A673 (cell line): Measurements from ENCODE around the gene RAD51. TPM values are rescaled to one million over a fixed set of nuclear protein-coding genes. Genes with fewer than 3 reads are reported as not detected.

Experiments used
- BruUV-seq: library from RNA; stranded (reverse); fragments of 400-500 nt; replicated peaks from 2 replicates; lab custom pipeline; 2021; lab: Mats Ljungman, UMichigan
- CTCF ChIA-PET: fragments of 300-600 bp; sonication (Branson Sonifier 250); formaldehyde crosslinking; loops from one replicate; lab custom pipeline; 2022; ENCODE audit warnings: antibody characterized with exemption; lab: Charles Lee
- POLR2A ChIA-PET: fragments of 300-600 bp; sonication (Branson Sonifier 250); formaldehyde crosslinking; loops from one replicate; lab custom pipeline; 2022; ENCODE audit warnings: antibody characterized with exemption; ENCODE audit not compliant: low non-redundant PET; lab: Charles Lee
- DNase-seq: peaks from one replicate; pipeline ENCODE4 v3.0.0-alpha.2; 2015; ENCODE audit warnings: low spot score
- H3K27ac ChIP-seq: fragments of 200-600 bp; sonication (generic); 2 replicates; pipeline ENCODE4 v1.5.1; 2016; ENCODE audit warnings: mixed run types, low read depth, mild to moderate bottlenecking, mixed read lengths, antibody characterized with exemption, low read length; ENCODE audit not compliant: poor library complexity, severe bottlenecking
- H3K27me3 ChIP-seq: fragments of 200-600 bp; sonication (generic); replicated peaks from 2 replicates; pipeline ENCODE4 v1.6.1; 2017; ENCODE audit warnings: mixed run types, low read depth, mild to moderate bottlenecking, mixed read lengths, antibody characterized with exemption, low read length; ENCODE audit not compliant: insufficient read depth, poor library complexity
- H3K36me3 ChIP-seq: fragments of 200-600 bp; sonication (generic); 2 replicates; pipeline ENCODE4 v1.6.1; 2016; ENCODE audit warnings: mixed run types, mild to moderate bottlenecking, mixed read lengths, antibody characterized with exemption, low read length; ENCODE audit not compliant: insufficient read depth, poor library complexity, severe bottlenecking
- H3K4me1 ChIP-seq: fragments of 200-600 bp; sonication (generic); 2 replicates; pipeline ENCODE4 v1.6.1; 2017; ENCODE audit warnings: mixed run types, mild to moderate bottlenecking, mixed read lengths, antibody characterized with exemption, low read length; ENCODE audit not compliant: insufficient read depth, poor library complexity, severe bottlenecking
- H3K4me3 ChIP-seq: fragments of 200-600 bp; sonication (generic); 2 replicates; pipeline ENCODE4 v1.5.1; 2016; ENCODE audit warnings: low read depth, mixed run types, mild to moderate bottlenecking, mixed read lengths, low read length; ENCODE audit not compliant: poor library complexity, severe bottlenecking
- H3K9me3 ChIP-seq: fragments of 200-600 bp; sonication (generic); 2 replicates; pipeline ENCODE4 v1.6.1; 2016; ENCODE audit warnings: mixed run types, low read depth, mild to moderate bottlenecking, mixed read lengths, antibody characterized with exemption, low read length; ENCODE audit not compliant: poor library complexity, severe bottlenecking
- EZH2 ChIP-seq: fragments of 200-600 bp; sonication (generic); IDR thresholded peaks from 2 replicates; pipeline ENCODE4 v1.6.1; 2017; ENCODE audit warnings: borderline replicate concordance, low read depth, mild to moderate bottlenecking, mixed read lengths, antibody characterized with exemption, low read length; ENCODE audit not compliant: poor library complexity, severe bottlenecking
- intact Hi-C: fragments of 100-400 bp; cut with micrococcal nuclease; formaldehyde crosslinking; loops from one replicate; pipeline ENCODE4 v1.10.0; 2022; ENCODE audit not compliant: unreplicated experiment
- total RNA-seq: library from RNA; stranded (reverse); gene quantifications from 2 replicates; pipeline ENCODE4 v1.2.3, GENCODE V29; 2021
- TF ChIP-seq, protein P1 (sequence below): fragments of 300-800, 200-600 bp; sonication (generic); conservative IDR thresholded peaks from 2 replicates; pipeline ENCODE4 v1.5.1; 2017; ENCODE audit warnings: low read depth, mild to moderate bottlenecking, antibody characterized with exemption, low read length, moderate library complexity, mixed read lengths

RAD51 gene
- total RNA-seq, 1 experiment from 2014 or later: 51.1 TPM

DNA sequence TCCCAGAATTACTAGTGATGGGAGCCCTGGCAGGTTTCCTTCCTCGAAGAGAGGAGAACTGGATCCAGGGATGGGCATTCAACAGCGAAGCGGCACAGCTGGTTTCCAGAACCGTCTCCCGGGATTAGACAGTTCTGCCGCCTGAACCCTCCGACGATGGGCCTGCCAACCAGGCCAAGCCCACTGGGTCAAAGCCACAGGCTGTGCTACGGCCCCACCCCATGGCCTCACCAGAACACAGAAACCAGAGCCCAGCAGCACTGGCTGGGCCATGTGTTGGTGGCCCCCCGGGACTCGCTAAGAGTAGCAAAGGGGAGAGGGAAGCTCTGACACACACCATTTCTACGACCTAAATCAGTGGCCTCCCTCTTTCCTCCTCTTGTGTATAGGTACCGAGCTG is 77.0 kb downstream of the RAD51 start:
- POLR2A ChIA-PET: interaction anchor here (0.6 kb wide), 1 partner anchor 190 kb away, joined by 8 read pairs; no protein-coding TSS in a partner anchor
- no peak overlapping the region for H3K27ac ChIP-seq
- H3K4me3 ChIP-seq: no peak overlapping the region
- CTCF ChIA-PET: no interaction called here
- H3K36me3 ChIP-seq: peaks cover 19% of the 10 kb centered on the region
- no peak for DNase-seq
- intact Hi-C loops: no loop called here
- H3K27me3 ChIP-seq: no peaks in the 10 kb centered on the region
- BruUV-seq: no TSS peak
- no peaks in the 10 kb centered on the region for H3K9me3 ChIP-seq
- H3K4me1 ChIP-seq: peaks cover 18% of the 10 kb centered on the region
- no peak for TF ChIP-seq EZH2
- TF ChIP-seq, protein P1, sequence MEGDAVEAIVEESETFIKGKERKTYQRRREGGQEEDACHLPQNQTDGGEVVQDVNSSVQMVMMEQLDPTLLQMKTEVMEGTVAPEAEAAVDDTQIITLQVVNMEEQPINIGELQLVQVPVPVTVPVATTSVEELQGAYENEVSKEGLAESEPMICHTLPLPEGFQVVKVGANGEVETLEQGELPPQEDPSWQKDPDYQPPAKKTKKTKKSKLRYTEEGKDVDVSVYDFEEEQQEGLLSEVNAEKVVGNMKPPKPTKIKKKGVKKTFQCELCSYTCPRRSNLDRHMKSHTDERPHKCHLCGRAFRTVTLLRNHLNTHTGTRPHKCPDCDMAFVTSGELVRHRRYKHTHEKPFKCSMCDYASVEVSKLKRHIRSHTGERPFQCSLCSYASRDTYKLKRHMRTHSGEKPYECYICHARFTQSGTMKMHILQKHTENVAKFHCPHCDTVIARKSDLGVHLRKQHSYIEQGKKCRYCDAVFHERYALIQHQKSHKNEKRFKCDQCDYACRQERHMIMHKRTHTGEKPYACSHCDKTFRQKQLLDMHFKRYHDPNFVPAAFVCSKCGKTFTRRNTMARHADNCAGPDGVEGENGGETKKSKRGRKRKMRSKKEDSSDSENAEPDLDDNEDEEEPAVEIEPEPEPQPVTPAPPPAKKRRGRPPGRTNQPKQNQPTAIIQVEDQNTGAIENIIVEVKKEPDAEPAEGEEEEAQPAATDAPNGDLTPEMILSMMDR: no peak

DNA sequence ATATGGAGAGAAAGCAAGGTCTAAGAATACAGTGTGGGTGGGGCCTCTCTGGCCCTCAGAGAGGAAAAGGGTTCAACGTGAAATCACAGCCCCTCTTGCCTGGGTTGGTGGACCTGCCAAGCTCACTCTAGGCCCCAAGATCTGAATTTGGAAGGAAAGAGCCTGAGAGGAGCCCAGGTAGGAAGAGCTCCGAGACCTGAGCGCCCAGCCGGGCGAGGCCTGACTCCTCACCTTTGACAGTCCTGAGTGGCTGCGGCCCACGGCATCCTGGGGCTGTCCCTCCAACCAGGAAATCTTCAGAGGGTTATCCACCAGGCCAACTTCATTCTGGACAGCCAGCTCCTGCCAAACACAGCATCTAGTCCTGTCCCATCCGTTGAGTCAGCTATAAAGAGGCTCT is 78.5 kb downstream of the RAD51 start:
- ChIA-PET CTCF (no interaction called here), POLR2A (no interaction called here)
- Histone ChIP-seq H3K36me3 (peaks cover 22% of the 10 kb centered on the region), H3K9me3 (no peaks in the 10 kb centered on the region), H3K27me3 (no peaks in the 10 kb centered on the region), H3K4me1 (peaks cover 15% of the 10 kb centered on the region), H3K4me3 (no peak overlapping the region), H3K27ac (no peak overlapping the region)
- no peak for DNase-seq
- no TSS peak for BruUV-seq
- TF ChIP-seq EZH2: no peak
- TF ChIP-seq, protein P1: no peak
- intact Hi-C loops: no loop called here

DNA sequence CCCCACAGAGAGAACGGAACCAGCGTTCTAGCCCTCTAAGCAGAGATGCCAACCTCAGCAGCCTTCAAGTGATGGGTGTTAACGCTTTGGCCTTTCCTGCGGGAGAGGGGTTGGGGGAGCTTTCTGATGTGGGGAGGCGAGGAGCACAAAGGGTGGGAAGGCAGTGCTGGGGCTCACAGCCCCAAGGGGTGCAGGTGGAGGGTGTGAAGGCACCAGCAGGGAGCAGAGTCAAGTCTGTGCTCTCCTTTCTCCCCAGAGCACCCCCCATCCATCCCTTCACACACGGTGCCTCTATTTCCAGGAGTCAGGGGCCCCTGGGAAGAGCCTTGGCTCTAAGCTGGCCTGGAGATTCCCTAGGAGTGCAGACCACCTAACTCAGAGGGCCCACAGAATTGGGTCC is 78.9 kb downstream of the RAD51 start:
- no peak for DNase-seq
- ChIA-PET POLR2A (no interaction called here), CTCF (no interaction called here)
- H3K27ac ChIP-seq: no peak overlapping the region
- H3K36me3 ChIP-seq: peaks cover 26% of the 10 kb centered on the region
- TF ChIP-seq, protein P1: no peak
- no peak for TF ChIP-seq EZH2
- BruUV-seq: no TSS peak
- intact Hi-C loops: no loop called here
- H3K4me1 ChIP-seq: peaks cover 11% of the 10 kb centered on the region
- H3K4me3 ChIP-seq: no peak overlapping the region
- no peaks in the 10 kb centered on the region for H3K9me3 ChIP-seq
- no peaks in the 10 kb centered on the region for H3K27me3 ChIP-seq
